Stimulated activated CD4-positive, alpha-beta T cell treated with anti-CD3 and anti-CD28 coated beads, Interleukin-1b, Interleukin-23, amount 100 ng/mL, for 48 hours (primary cell): ENCODE measurements around the gene RADIL.
"Not testable (repeated sequence)": the region's sequence is repeated elsewhere in the genome, so short reads cannot be mapped to it uniquely, and the experiment has no call there.

ENCODE experiments used
- DNase-seq: peaks from one replicate; pipeline ENCODE4 v3.0.0-alpha.2; 2020

RADIL gene

GRCh38 chr7:4808026-4808425 is 75.5 kb downstream of the RADIL start:
- no peak for DNase-seq

- DNase-seq: no peak
Observed at GRCh38 chr7:4807598-4808016, 75.9 kb downstream of the RADIL start.

- DNase-seq: no peak
Observed at GRCh38 chr7:4806983-4807597, 76.4 kb downstream of the RADIL start.

GRCh38 chr7:4805984-4806300 is 77.6 kb downstream of the RADIL start:
- DNase-seq: no peak

GRCh38 chr7:4805110-4805983 is 78.2 kb downstream of the RADIL start:
- no peak for DNase-seq

- no peak for DNase-seq
Observed at GRCh38 chr7:4803397-4804241, 79.9 kb downstream of the RADIL start.

- DNase-seq: not testable (repeated sequence)
Observed at GRCh38 chr7:4802577-4802976, 80.9 kb downstream of the RADIL start.

GRCh38 chr7:4801839-4802231 is 81.7 kb downstream of the RADIL start:
- no peak for DNase-seq

GRCh38 chr7:4800926-4801838 is 82.3 kb downstream of the RADIL start:
- DNase-seq: no peak

GRCh38 chr7:4800487-4800886 is 83.0 kb downstream of the RADIL start:
- no peak for DNase-seq

GRCh38 chr7:4799508-4800268 is 83.8 kb downstream of the RADIL start:
- no peak for DNase-seq

GRCh38 chr7:4798706-4799235 is 84.7 kb downstream of the RADIL start:
- DNase-seq: no peak

- peak; percentile 57 for DNase-seq
Observed at GRCh38 chr7:4797858-4798705, 85.4 kb downstream of the RADIL start.

GRCh38 chr7:4796453-4796852 is 87.1 kb downstream of the RADIL start:
- DNase-seq: no peak

- DNase-seq: no peak
Observed at GRCh38 chr7:4794591-4795350, 88.7 kb downstream of the RADIL start.

- not testable (repeated sequence) for DNase-seq
Observed at GRCh38 chr7:4794171-4794570, 89.3 kb downstream of the RADIL start.

- not testable (repeated sequence) for DNase-seq
Observed at GRCh38 chr7:4793385-4793993, 90.0 kb downstream of the RADIL start.

GRCh38 chr7:4792537-4793126 is 90.9 kb downstream of the RADIL start:
- DNase-seq: no peak
